Epithelial cell of prostate (primary cell): Measurements from ENCODE around the gene CETN3.

Experiments
- DNase-seq: peaks from one replicate; pipeline ENCODE4 v3.0.0-alpha.2; 2011; ENCODE audit warnings: low read depth, low spot score
- H3K27ac ChIP-seq: fragments of 450-650 bp; 2 replicates; pipeline ENCODE4 v1.5.1; 2017; ENCODE audit warnings: mild to moderate bottlenecking

Gene CETN3

DNA sequence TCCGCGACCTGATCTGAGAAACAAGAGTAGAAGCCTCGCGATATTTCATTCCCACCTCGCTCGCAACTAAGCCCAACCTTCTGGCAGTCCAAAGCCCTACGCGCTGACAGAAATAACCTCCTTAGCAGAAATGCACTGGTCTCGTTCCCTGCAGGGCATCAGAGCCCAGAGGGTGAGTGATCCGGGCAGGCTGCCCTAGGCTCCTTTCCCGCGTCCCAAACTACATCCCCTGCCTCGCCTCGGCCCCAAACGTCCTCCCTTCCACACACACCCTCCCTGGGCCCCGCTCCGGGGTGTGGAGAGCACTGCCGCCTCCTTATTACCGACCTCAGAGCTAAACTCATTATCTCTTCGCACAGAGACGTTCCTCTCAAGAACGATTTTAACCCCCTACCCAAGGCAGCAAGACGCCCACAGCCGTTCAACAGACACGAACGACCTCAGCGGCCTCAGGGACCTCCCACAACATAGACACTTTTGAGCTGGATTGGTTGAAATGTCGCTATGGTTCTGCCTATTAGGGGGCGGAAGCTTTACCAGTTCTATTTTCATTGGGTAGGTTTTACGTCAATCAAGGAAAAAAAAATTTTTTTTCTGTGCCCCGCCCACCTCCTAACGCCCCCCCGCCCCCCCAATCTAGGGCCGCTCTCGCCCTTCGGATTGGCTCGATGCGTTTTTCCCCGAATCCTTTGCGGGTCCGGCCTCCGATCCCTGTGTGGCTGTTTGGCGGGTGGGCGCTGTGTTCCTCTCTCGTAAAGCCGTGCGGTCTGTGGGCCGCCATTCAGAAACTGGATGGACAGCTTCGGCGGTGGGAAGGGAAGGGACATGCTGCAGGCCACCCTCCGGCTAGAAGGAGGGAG lies at the start of gene CETN3:
TSS of gene CETN3 (minus strand) at position 439 of the 860 bp plus-strand sequence. CDS start at position 344, 95 bp downstream.
- DNase-seq = peak; percentile 71
- H3K27ac ChIP-seq = peak within 1 kb of the TSS; percentile 86

DNA sequence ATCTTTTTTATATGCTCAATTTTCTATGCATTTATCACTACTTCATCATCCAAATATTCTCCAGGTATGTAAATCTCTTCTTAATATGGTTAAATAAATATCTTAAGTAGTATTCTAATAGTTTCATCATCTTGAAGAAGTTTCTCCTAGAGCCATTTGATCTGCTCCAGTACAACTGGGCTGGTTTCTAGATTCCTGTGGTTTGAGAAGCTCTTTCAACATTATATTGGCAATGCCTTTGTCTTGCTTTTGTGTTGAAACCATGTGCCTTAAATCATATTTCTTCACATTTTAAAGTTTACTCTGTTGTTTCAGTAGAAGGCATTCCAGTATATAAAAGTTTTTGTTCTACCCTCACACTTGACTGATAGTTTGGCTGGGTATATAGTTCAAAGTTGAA lies 37.4 kb upstream of the CETN3 start:
- no peak for DNase-seq
- H3K27ac ChIP-seq = no peak overlapping the region

- no peak overlapping the region for H3K27ac ChIP-seq
- no peak for DNase-seq
Observed at GRCh38 chr5:90440644-90441043, 31.1 kb upstream of the CETN3 start.

DNA sequence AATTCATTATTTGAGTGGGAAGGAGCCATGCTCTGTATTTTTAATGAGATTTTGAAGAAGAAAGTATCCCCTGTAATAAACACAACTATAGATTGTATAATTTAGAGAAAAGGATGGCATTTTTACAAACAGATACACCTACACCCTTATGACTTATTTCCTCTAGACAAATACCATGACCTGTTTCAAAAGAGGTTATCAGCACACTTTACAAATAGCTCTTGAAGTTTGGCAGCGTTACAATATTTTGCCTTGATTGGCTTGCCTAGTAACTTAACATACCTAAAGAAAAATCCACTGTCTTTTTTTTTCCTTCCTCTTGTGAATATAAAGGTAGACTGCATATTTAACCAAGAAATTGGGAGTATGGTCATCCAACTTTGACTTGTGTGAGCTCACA lies 28.5 kb upstream of the CETN3 start:
- DNase-seq = no peak
- H3K27ac ChIP-seq = no peak overlapping the region

DNA sequence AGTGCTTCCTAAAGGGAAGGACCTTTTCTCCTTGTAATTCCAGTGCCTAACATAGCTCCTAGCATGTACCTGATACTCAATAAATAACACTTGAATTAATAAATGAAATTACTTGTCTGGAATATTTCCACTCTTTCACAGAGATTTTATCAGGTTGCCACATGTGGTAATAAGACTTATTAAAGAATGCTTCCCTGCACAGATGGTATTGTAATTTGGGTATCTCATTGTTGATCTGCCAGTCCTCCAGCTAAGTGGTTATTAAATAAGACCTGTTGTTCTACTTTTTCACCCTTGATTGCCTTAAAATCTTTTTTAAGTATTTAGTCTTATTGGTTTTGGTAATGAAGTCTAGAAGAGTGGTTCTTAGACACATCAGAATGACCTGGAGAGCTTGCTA lies 28.1 kb upstream of the CETN3 start:
- no peak for DNase-seq
- no peak overlapping the region for H3K27ac ChIP-seq

- no peak overlapping the region for H3K27ac ChIP-seq
- no peak for DNase-seq
Observed at GRCh38 chr5:90434116-90434714, 24.7 kb upstream of the CETN3 start.

GRCh38 chr5:90424245-90424644 lies 14.7 kb upstream of the CETN3 start:
- no peak for DNase-seq
- H3K27ac ChIP-seq = no peak overlapping the region

- no peak overlapping the region for H3K27ac ChIP-seq
- no peak for DNase-seq
Observed at GRCh38 chr5:90421136-90421535, 11.6 kb upstream of the CETN3 start.

DNA sequence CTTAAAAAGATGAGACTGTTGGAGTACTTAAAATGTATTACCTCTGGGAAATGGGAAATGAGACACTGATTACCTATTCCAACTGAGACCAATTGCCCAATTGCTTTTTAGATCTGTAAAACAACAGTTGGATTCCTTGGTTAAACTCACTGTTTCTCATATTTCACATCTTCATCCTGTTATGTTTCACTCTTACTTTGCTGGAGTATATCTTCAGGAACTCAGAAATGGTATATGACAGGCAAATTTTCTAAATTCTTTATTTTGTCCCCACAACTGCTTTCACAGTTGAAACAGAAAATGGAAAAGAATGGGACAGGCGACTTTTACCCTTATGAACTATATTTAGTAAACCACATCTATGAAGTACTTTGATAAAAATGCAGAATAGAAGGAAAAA lies 8.7 kb upstream of the CETN3 start:
- no peak for DNase-seq
- H3K27ac ChIP-seq = no peak overlapping the region

DNA sequence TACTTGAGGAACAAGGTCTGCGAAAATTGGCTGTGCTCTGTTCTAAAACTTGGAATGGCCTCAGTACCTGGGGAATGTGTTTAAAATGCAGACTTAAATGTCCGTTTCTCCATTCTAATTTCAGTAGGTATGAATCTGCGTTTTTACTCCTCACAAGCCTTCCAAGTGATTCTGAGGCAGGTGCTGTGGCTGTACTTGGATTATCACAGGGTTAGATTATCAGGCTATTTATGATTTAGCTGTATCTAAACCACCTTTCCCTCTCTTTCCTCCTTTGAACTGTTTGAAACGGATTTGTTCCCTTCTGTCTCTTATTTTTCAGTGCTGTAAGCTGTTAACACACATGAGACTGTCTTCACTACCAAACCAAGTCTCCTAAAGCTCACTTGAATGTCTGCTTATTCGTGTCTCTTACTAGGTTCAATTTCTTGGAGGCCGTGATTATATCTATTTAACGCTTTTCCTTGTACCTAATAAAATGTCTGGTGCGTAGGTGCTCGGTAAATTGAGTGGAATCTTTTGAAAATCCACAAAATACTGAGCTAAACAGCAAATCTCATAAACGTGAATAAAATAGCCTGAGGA lies 714 bp upstream of the CETN3 start:
- DNase-seq = no peak

DNA sequence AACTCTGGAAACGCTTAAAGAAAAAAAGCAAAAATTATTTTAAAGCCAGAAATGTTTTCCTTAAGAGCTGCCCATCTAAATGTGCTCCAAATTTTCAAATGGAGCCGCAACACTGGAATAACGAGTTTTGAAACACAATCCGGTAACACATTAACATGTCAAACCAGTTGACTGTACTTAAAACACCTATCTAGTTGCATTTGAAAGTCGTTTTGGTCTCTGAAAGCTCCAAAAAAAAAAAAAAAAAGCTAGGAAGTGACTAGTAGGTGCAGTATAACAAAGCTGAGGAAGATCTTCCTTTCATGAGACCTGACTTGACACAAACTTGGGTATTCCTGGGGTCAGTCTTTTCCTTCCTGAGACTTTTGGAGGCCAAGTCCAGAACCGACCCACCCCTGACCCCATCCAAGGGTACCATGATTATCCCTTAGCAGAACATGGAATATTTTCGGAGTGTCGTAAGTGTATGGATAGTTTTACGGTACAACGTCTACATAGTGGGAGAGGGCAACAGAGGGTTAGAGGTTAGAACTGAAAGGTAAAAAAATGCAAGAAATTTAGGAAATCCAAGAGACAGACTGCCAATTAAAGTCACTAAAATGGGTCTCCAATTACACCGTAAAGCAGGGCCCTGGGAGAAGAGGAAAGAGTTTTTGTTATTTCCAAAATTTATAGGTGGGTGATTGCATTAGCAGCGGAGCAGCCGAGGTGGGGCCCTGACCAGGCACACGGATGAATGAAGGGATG lies 812 bp downstream of the CETN3 start:
- no peak for DNase-seq
- H3K27ac ChIP-seq = peak overlapping the region; percentile 86

More for the DNA sequence above, 714 bp upstream of the CETN3 start:
- peak overlapping the region; percentile 86 for H3K27ac ChIP-seq

- DNase-seq = no peak
- H3K27ac ChIP-seq = peak overlapping the region; percentile 42
Observed at GRCh38 chr5:90406466-90406865, 3.1 kb downstream of the CETN3 start.

DNA sequence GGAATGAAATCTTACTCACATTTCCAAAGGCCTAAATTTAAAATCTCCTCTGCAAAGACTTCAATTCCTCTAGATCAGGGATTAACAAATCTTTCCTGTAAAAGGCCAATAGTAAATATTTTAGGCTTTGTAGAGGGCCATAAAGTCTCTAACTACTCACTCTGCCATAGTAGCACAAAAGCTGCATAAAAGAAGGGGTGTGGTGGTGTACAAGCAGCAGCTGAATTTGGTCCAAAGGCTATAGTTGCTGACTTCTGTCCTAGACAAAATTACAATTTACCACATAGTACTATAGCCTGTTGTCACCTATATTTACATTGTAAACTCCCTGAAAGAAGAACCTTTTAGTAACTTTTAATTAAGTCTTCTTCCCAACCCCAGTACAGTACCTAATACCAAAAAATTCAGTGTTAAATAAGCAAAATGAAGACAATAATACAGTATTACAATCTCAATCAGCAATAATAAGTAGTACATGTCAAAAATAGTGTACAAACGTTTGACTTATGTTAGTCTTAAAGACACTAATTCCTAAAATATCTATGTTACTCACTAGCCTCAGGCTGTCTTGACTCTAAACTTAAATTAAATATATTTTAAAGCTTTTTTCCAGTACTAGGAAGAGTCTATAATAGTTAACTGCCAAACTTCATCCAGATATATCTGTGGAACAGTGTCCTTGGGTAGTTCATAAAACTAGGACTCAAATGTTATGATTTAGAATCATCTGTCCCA lies 6.9 kb downstream of the CETN3 start:
- H3K27ac ChIP-seq = no peak overlapping the region
- no peak for DNase-seq

DNA sequence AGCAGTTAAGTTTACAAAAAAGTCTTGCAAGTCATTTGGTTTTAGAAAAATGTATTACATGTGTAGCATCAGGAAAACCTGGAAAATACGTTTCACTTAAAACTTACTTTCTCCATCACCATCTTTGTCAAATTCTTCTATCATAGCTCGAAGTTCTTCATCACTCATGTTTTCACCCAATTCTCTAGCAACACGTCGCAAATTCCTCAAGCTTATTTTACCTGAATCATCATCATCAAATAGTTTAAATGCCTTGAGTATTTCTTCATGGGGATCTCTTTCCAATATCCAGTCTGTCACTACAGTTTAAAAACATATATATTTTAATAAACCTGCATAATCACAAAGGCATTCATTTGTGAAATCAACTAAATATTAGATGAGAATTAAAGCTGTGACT lies 10.3 kb downstream of the CETN3 start:
- DNase-seq = no peak
- no peak overlapping the region for H3K27ac ChIP-seq

- no peak for DNase-seq
- no peak overlapping the region for H3K27ac ChIP-seq
Observed at GRCh38 chr5:90398726-90399125, 10.8 kb downstream of the CETN3 start.

- H3K27ac ChIP-seq = no peak overlapping the region
- DNase-seq = no peak
Observed at GRCh38 chr5:90395005-90395404, 14.6 kb downstream of the CETN3 start.

DNA sequence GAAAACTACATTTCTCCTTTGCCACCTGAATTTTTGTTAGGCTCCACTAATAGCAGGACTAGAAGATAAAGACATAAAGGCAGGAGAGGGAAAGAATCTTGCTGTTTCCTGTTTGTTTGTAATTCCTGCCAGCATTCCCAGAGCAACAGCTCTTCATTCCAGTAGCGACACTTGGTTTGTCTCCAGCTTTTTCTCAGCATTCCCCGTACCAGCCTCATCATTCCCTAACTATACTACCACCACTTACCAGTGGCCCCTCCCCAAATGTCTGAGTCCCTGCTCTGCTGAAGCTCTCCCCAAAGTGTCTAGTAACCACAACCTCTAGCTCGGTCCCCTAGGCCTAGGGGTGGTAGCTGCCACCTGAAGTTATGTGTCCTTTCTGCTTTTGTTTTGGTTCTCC lies 18.6 kb downstream of the CETN3 start:
- no peak for DNase-seq
- no peak overlapping the region for H3K27ac ChIP-seq

GRCh38 chr5:90390326-90390725 lies 19.2 kb downstream of the CETN3 start:
- no peak overlapping the region for H3K27ac ChIP-seq
- no peak for DNase-seq

DNA sequence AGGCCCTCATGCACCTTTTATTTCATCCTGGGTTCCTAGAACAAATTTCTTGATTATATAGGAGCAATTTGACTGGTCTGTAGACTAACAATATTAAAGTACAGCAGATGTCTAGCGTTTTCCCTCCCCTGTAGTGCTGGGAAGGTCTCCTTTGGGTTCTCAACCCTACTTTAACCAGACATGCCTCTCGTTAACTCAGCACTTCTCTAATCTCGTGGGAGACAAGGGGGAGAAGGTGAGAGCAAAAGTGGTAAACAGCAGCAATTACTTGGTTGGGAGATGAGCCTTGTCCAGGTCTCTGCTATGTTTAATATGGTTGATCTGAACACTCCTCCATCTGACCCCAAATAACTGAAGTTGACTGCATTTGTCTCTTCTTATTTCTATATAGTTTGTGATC lies 22.0 kb downstream of the CETN3 start:
- no peak for DNase-seq
- no peak overlapping the region for H3K27ac ChIP-seq

DNA sequence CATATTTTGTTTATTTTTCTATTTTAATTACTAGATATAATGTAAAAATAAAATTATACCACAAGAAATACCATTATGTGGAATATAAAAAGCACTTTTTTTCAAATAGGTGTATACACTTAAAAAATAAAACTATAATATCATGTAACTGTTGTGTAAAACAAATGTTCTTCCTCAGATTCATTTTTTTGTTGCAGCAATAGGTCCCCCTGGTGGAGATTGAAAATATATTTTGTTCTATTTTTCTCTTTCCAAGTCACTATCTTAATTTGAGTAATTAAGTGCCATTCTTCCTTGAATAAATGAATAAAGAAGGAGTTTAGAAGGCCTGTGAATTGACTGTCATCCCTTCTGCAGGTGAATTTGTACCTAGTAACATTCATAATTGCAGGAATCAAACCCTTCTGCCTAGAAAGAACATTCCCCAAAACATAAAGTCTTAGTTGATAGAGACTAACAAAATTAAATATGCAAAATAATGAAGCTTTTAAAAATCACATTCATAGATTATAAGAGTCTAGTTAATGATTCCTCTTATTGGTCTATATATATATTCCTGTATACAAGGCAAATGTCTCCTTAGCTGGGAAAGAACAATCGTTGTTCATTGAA lies 23.4 kb downstream of the CETN3 start:
- DNase-seq = no peak
- H3K27ac ChIP-seq = no peak overlapping the region
